ENCODE results near the gene RAB3C.

Gene RAB3C

GRCh38 chr5:58752104-58752503 lies 169.2 kb downstream of the RAB3C start:
- TF ChIP-seq, protein P1, sequence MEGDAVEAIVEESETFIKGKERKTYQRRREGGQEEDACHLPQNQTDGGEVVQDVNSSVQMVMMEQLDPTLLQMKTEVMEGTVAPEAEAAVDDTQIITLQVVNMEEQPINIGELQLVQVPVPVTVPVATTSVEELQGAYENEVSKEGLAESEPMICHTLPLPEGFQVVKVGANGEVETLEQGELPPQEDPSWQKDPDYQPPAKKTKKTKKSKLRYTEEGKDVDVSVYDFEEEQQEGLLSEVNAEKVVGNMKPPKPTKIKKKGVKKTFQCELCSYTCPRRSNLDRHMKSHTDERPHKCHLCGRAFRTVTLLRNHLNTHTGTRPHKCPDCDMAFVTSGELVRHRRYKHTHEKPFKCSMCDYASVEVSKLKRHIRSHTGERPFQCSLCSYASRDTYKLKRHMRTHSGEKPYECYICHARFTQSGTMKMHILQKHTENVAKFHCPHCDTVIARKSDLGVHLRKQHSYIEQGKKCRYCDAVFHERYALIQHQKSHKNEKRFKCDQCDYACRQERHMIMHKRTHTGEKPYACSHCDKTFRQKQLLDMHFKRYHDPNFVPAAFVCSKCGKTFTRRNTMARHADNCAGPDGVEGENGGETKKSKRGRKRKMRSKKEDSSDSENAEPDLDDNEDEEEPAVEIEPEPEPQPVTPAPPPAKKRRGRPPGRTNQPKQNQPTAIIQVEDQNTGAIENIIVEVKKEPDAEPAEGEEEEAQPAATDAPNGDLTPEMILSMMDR (conservative IDR thresholded peaks at IDR 0.05): no peak
- no peak overlapping the region for H3K27ac ChIP-seq

- TF ChIP-seq, protein P1 (conservative IDR thresholded peaks at IDR 0.05): no peak
- H3K27ac ChIP-seq: no peak overlapping the region
These were observed 170.6 kb downstream of the RAB3C start for GRCh38 chr5:58753446-58753845.

- TF ChIP-seq, protein P1 (conservative IDR thresholded peaks at IDR 0.05): no peak
- H3K27ac ChIP-seq: no peak overlapping the region
These were observed 171.4 kb downstream of the RAB3C start for GRCh38 chr5:58754250-58754649.

GRCh38 chr5:58755397-58755796 lies 172.5 kb downstream of the RAB3C start:
- TF ChIP-seq, protein P1 (conservative IDR thresholded peaks at IDR 0.05): no peak
- no peak overlapping the region for H3K27ac ChIP-seq

- TF ChIP-seq, protein P1 (conservative IDR thresholded peaks at IDR 0.05): no peak
- no peak overlapping the region for H3K27ac ChIP-seq
These were observed 176.9 kb downstream of the RAB3C start for GRCh38 chr5:58759745-58760144.

DNA sequence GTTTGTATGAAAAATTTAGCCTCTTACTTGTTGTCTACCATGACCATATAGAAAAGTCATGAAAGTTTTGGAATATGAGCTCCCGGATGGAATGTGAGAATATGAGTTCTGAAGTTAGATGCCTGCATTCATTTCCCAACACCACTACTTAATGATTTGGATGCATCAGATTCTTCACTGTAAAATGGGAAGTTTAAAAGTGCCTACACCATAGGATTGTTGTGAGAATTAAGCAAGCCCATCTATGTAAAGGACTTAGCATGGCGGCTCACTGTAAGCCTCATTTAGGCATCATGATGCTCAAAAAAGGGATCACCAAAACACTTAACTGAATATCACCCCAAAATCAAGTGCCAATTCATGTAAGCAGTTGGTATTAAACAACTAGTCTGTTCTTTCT lies 177.3 kb downstream of the RAB3C start:
- no peak overlapping the region for H3K27ac ChIP-seq
- TF ChIP-seq, protein P1 (conservative IDR thresholded peaks at IDR 0.05): no peak

GRCh38 chr5:58761407-58761806 lies 178.5 kb downstream of the RAB3C start:
- no peak overlapping the region for H3K27ac ChIP-seq
- TF ChIP-seq, protein P1 (conservative IDR thresholded peaks at IDR 0.05): no peak

DNA sequence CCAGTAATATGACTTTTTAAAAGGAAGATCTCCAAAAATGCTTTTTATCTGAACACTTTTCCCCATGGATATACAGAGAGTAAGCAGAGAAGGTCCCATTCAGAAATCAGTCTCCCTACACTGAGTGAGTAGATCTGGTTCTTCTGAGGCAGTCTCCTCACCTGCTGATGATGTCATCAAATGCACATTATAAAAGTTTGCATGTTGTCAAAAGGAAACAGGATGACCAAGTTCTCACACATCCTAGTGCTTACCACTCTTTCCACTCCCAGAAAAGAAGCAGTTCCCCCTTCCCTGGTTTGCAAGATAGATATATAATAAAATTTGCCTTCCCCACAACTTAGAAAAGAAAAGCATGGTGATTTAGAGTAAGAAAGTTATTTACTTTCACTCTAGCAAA lies 180.5 kb downstream of the RAB3C start:
- H3K27ac ChIP-seq: no peak overlapping the region
- TF ChIP-seq, protein P1 (conservative IDR thresholded peaks at IDR 0.05): no peak
